ENCODE data around the gene ZNF831. TPM values are rescaled to one million over a fixed set of nuclear protein-coding genes. Genes with fewer than 3 reads are reported as not detected.
A peak's percentile ranks its signal among the peaks of the same experiment; 100 is the strongest.

The ZNF831 gene
- total RNA-seq, 1 donor from 2014 or later, result not detected

DNA sequence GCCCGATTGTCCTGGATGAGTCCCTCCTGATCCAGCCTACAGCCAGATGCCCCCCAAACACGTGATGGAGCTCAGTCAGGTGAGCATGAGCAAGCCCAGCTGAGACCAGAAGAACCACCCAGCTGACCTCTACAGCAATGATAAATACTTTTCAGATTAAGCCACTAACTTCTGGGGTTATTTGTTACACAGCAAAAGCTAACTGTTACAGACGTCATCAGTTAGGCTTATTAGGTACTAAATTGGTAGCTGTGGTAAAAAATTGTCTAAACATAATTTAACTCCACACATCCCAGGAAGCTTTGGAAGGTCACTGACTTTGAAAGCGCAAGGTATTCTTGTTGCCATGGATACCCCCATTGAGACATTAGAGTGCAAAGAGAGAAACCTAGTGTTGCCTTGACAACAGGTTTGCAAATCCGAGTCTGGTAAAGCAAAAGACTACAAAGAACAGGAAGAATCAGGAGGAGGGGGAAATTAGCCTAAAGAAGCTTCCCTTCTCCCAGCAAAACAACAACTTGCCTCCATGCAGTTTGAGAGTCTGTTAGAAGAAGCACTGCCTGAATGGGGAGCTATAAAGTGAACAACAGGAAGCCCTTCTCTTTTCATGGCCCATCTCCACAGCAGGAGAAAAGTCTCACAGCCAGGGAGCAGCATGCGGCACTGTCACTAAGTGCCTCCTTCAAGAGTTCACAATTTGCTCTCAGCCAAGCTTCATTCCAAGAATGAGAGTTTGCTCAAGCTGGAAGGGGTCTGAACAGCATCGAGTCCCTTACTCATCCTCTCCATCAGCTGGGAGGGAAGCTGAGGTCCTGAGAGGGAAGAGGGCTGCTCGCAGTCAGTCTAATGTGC lies 41.7 kb upstream of the ZNF831 start:
- H3K4me3 Mint-ChIP-seq (ENCODE audit: low read depth), result no peak overlapping the region
- peaks cover 4% of the 10 kb centered on the region for H3K9me3 Mint-ChIP-seq (ENCODE audit: low read depth)
- DNase-seq (ENCODE audit: low spot score, unreplicated experiment), result no peak
- H3K27ac Mint-ChIP-seq, result peak overlapping the region; percentile 40
- H3K4me1 Mint-ChIP-seq (ENCODE audit: low read depth), result peaks cover 26% of the 10 kb centered on the region
- H3K36me3 Mint-ChIP-seq (ENCODE audit: insufficient read depth), result no peaks in the 10 kb centered on the region
- TF ChIP-seq, protein P1, sequence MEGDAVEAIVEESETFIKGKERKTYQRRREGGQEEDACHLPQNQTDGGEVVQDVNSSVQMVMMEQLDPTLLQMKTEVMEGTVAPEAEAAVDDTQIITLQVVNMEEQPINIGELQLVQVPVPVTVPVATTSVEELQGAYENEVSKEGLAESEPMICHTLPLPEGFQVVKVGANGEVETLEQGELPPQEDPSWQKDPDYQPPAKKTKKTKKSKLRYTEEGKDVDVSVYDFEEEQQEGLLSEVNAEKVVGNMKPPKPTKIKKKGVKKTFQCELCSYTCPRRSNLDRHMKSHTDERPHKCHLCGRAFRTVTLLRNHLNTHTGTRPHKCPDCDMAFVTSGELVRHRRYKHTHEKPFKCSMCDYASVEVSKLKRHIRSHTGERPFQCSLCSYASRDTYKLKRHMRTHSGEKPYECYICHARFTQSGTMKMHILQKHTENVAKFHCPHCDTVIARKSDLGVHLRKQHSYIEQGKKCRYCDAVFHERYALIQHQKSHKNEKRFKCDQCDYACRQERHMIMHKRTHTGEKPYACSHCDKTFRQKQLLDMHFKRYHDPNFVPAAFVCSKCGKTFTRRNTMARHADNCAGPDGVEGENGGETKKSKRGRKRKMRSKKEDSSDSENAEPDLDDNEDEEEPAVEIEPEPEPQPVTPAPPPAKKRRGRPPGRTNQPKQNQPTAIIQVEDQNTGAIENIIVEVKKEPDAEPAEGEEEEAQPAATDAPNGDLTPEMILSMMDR (IDR thresholded peaks at IDR 0.05; ENCODE audit: unreplicated experiment), result no peak
- peaks cover 48% of the 10 kb centered on the region for H3K27me3 Mint-ChIP-seq

DNA sequence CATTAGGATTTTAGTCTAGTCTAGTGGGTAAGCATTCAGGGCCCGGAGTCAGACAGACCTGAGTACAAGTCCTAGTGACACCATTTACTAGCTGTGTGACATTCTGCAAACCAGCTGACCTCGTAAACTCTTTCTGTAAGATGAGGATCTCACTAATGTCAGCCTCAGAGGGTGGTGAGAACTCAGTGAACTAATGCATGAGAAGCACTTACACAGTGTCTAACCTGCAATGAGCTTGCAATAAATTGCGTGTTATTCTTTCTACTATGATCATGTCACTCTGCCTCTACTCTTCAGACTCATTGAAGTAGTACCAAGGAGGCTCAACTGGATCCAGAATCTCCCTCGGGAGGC lies 41.1 kb upstream of the ZNF831 start:
- Mint-ChIP-seq H3K9me3 (ENCODE audit: low read depth) (peaks cover 4% of the 10 kb centered on the region), H3K27me3 (peaks cover 49% of the 10 kb centered on the region), H3K27ac (no peak overlapping the region), H3K36me3 (ENCODE audit: insufficient read depth) (no peaks in the 10 kb centered on the region), H3K4me1 (ENCODE audit: low read depth) (peaks cover 30% of the 10 kb centered on the region), H3K4me3 (ENCODE audit: low read depth) (no peak overlapping the region)
- TF ChIP-seq, protein P1 (IDR thresholded peaks at IDR 0.05; ENCODE audit: unreplicated experiment), result no peak
- DNase-seq (ENCODE audit: low spot score, unreplicated experiment), result no peak

DNA sequence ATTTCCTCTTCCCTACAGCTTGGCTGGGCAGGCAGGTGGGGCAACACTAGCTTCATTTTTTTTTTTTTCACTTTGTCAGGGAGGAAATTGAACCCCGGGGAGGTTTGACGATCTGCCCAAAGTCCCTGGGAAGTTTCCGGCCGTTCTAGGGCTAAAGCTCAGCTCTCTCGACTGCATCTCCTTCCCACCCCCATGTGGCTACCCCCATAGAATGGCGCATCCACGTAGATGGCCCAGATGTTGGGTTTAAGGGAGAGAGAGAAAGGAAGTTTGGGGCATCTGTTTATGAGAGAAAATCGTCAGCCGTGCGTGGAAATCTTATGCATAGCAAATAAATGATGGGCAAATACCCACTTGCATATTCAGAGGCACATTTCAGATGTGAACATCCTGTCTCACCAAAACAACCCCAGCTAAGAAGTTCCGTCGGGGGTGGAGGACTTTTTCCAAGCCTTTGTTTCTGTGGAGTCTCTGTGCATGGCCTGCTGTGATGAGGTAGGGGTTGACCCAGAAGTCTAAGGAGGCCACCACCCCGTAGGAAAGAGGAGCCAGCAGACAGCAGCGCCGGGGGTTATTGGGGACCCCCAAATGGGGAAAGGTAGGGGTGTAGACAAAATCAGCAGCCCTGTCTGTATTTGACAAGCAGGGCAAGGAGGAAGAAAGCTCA lies 40.5 kb upstream of the ZNF831 start:
- H3K4me3 Mint-ChIP-seq (ENCODE audit: low read depth), result no peak overlapping the region
- H3K9me3 Mint-ChIP-seq (ENCODE audit: low read depth), result peaks cover 4% of the 10 kb centered on the region
- H3K36me3 Mint-ChIP-seq (ENCODE audit: insufficient read depth), result no peaks in the 10 kb centered on the region
- H3K27ac Mint-ChIP-seq, result no peak overlapping the region
- H3K27me3 Mint-ChIP-seq, result peaks cover 43% of the 10 kb centered on the region
- DNase-seq (ENCODE audit: low spot score, unreplicated experiment), result no peak
- TF ChIP-seq, protein P1 (IDR thresholded peaks at IDR 0.05; ENCODE audit: unreplicated experiment), result no peak
- H3K4me1 Mint-ChIP-seq (ENCODE audit: low read depth), result peaks cover 30% of the 10 kb centered on the region

DNA sequence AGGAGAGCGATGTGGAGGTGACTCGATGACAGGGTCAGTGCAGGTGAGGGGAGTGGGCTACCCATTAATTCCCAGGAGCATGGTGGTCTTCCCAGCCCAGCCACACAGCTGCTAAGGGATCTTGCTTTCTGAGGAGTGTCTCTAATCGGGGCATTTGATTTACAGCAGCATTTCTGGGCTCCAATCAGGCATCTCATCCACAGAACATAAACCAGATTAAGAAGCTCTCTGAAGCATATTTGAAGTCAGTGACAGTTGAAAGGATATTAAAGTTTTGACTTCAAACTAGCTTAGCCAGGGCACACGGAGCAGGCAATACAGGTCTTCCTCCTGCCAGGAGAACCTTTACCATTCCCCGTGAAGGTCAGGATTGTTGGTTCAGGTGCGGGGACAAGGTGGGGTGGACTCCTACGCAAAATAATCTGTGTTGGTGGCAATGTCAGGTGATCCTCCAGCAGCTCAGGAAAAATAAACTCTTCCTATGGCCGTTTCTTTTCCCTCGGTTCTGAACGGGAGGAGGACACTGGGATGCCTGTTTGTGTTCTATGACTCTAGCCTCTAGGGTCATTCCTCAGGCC lies 39.9 kb upstream of the ZNF831 start:
- Mint-ChIP-seq H3K9me3 (ENCODE audit: low read depth) (peaks cover 4% of the 10 kb centered on the region), H3K27ac (no peak overlapping the region), H3K4me3 (ENCODE audit: low read depth) (no peak overlapping the region), H3K36me3 (ENCODE audit: insufficient read depth) (no peaks in the 10 kb centered on the region), H3K27me3 (peaks cover 37% of the 10 kb centered on the region), H3K4me1 (ENCODE audit: low read depth) (peaks cover 30% of the 10 kb centered on the region)
- DNase-seq (ENCODE audit: low spot score, unreplicated experiment), result no peak
- TF ChIP-seq, protein P1 (IDR thresholded peaks at IDR 0.05; ENCODE audit: unreplicated experiment), result no peak

DNA sequence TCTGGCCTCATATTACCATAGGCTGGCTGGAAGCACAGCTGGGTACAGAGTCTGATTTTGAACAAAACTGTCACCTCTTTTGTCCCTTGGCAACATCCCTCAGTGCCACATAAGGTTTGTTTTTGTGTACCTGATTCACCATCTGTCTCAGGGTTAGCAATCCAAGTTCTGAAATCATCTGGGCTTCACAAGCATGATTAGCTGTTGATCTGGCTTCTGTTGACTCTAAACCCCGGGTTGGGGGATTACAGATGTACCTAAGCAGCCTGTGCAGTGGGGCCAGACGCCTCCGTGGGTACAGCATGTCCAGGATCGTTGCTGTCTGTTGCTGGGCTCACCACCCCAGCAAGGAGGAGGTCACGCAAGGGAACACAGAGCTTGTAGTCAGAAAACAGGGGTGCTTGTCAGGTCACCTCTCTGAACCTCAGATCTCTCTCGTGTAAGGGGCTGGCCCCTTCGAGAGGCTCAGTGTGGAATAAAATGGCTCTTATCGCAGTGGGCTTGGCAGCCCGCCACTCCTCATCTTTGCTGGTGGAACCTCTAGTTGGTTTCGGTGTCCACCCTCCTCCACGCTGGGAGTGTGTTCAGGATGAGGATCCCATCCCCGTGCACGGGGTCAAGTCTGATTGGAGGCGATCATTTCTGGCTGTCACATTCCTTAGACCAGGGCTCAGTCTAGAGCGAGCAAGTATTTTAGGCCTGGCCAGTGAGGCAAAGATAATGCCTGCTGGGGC lies 39.2 kb upstream of the ZNF831 start:
- TF ChIP-seq, protein P1 (IDR thresholded peaks at IDR 0.05; ENCODE audit: unreplicated experiment), result no peak
- Mint-ChIP-seq H3K36me3 (ENCODE audit: insufficient read depth) (no peaks in the 10 kb centered on the region), H3K4me1 (ENCODE audit: low read depth) (peaks cover 29% of the 10 kb centered on the region), H3K4me3 (ENCODE audit: low read depth) (no peak overlapping the region), H3K27me3 (peaks cover 37% of the 10 kb centered on the region), H3K9me3 (ENCODE audit: low read depth) (peaks cover 4% of the 10 kb centered on the region), H3K27ac (no peak overlapping the region)
- DNase-seq (ENCODE audit: low spot score, unreplicated experiment), result no peak

All from progenitor cell of endocrine pancreas (in vitro differentiated cells).